A673 (cell line): ENCODE data around the gene KIF26A. TPM values are rescaled to one million over a fixed set of nuclear protein-coding genes. Genes with fewer than 3 reads are reported as not detected.

Experiments used
- BruUV-seq: library from RNA; stranded (reverse); fragments of 400-500 nt; replicated peaks from 2 replicates; lab custom pipeline; 2021; lab: Mats Ljungman, UMichigan
- CTCF ChIA-PET: fragments of 300-600 bp; sonication (Branson Sonifier 250); formaldehyde crosslinking; loops from one replicate; lab custom pipeline; 2022; ENCODE audit warnings: antibody characterized with exemption; lab: Charles Lee
- POLR2A ChIA-PET: fragments of 300-600 bp; sonication (Branson Sonifier 250); formaldehyde crosslinking; loops from one replicate; lab custom pipeline; 2022; ENCODE audit warnings: antibody characterized with exemption; ENCODE audit not compliant: low non-redundant PET; lab: Charles Lee
- DNase-seq: peaks from one replicate; pipeline ENCODE4 v3.0.0-alpha.2; 2015; ENCODE audit warnings: low spot score
- H3K27ac ChIP-seq: fragments of 200-600 bp; sonication (generic); 2 replicates; pipeline ENCODE4 v1.5.1; 2016; ENCODE audit warnings: mixed run types, low read depth, mild to moderate bottlenecking, mixed read lengths, antibody characterized with exemption, low read length; ENCODE audit not compliant: poor library complexity, severe bottlenecking
- H3K27me3 ChIP-seq: fragments of 200-600 bp; sonication (generic); replicated peaks from 2 replicates; pipeline ENCODE4 v1.6.1; 2017; ENCODE audit warnings: mixed run types, low read depth, mild to moderate bottlenecking, mixed read lengths, antibody characterized with exemption, low read length; ENCODE audit not compliant: insufficient read depth, poor library complexity
- H3K36me3 ChIP-seq: fragments of 200-600 bp; sonication (generic); 2 replicates; pipeline ENCODE4 v1.6.1; 2016; ENCODE audit warnings: mixed run types, mild to moderate bottlenecking, mixed read lengths, antibody characterized with exemption, low read length; ENCODE audit not compliant: insufficient read depth, poor library complexity, severe bottlenecking
- H3K4me1 ChIP-seq: fragments of 200-600 bp; sonication (generic); 2 replicates; pipeline ENCODE4 v1.6.1; 2017; ENCODE audit warnings: mixed run types, mild to moderate bottlenecking, mixed read lengths, antibody characterized with exemption, low read length; ENCODE audit not compliant: insufficient read depth, poor library complexity, severe bottlenecking
- H3K4me3 ChIP-seq: fragments of 200-600 bp; sonication (generic); 2 replicates; pipeline ENCODE4 v1.5.1; 2016; ENCODE audit warnings: low read depth, mixed run types, mild to moderate bottlenecking, mixed read lengths, low read length; ENCODE audit not compliant: poor library complexity, severe bottlenecking
- H3K9me3 ChIP-seq: fragments of 200-600 bp; sonication (generic); 2 replicates; pipeline ENCODE4 v1.6.1; 2016; ENCODE audit warnings: mixed run types, low read depth, mild to moderate bottlenecking, mixed read lengths, antibody characterized with exemption, low read length; ENCODE audit not compliant: poor library complexity, severe bottlenecking
- EZH2 ChIP-seq: fragments of 200-600 bp; sonication (generic); IDR thresholded peaks from 2 replicates; pipeline ENCODE4 v1.6.1; 2017; ENCODE audit warnings: borderline replicate concordance, low read depth, mild to moderate bottlenecking, mixed read lengths, antibody characterized with exemption, low read length; ENCODE audit not compliant: poor library complexity, severe bottlenecking
- intact Hi-C: fragments of 100-400 bp; cut with micrococcal nuclease; formaldehyde crosslinking; loops from one replicate; pipeline ENCODE4 v1.10.0; 2022; ENCODE audit not compliant: unreplicated experiment
- total RNA-seq: library from RNA; stranded (reverse); gene quantifications from 2 replicates; pipeline ENCODE4 v1.2.3, GENCODE V29; 2021
- TF ChIP-seq, protein P1 (sequence below): fragments of 300-800, 200-600 bp; sonication (generic); conservative IDR thresholded peaks from 2 replicates; pipeline ENCODE4 v1.5.1; 2017; ENCODE audit warnings: low read depth, mild to moderate bottlenecking, antibody characterized with exemption, low read length, moderate library complexity, mixed read lengths

KIF26A gene
- total RNA-seq, 1 experiment from 2014 or later: 11.5 TPM

DNA sequence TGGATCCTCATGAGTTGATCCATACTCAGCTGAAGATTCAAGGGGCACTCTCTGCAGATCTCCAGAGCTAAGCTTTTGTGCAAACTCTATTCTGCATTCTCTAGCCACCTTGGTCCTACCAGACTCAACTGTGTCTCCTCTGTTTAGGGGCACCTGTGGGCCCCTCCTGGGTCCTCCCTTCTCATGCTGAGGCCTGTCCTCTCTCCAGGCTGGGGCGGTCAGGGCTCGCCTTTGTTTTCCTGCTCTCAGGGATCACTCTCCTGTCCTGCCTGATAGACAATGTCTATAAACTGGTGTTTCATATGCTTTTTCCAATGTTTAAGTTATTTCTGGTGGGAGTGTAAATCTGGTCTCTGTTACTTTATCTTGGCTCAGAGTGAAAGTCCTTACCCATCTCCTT is 11.6 kb upstream of the KIF26A start:
- TF ChIP-seq, protein P1, sequence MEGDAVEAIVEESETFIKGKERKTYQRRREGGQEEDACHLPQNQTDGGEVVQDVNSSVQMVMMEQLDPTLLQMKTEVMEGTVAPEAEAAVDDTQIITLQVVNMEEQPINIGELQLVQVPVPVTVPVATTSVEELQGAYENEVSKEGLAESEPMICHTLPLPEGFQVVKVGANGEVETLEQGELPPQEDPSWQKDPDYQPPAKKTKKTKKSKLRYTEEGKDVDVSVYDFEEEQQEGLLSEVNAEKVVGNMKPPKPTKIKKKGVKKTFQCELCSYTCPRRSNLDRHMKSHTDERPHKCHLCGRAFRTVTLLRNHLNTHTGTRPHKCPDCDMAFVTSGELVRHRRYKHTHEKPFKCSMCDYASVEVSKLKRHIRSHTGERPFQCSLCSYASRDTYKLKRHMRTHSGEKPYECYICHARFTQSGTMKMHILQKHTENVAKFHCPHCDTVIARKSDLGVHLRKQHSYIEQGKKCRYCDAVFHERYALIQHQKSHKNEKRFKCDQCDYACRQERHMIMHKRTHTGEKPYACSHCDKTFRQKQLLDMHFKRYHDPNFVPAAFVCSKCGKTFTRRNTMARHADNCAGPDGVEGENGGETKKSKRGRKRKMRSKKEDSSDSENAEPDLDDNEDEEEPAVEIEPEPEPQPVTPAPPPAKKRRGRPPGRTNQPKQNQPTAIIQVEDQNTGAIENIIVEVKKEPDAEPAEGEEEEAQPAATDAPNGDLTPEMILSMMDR: no peak
- no peak for TF ChIP-seq EZH2
- POLR2A ChIA-PET: no interaction called here
- H3K9me3 ChIP-seq: peaks cover 32% of the 10 kb centered on the region
- no peaks in the 10 kb centered on the region for H3K36me3 ChIP-seq
- CTCF ChIA-PET: no interaction called here
- H3K4me1 ChIP-seq: no peaks in the 10 kb centered on the region
- H3K4me3 ChIP-seq: no peak overlapping the region
- intact Hi-C loops: no loop called here
- BruUV-seq: no TSS peak
- no peak overlapping the region for H3K27ac ChIP-seq
- DNase-seq: no peak
- peaks cover 20% of the 10 kb centered on the region for H3K27me3 ChIP-seq

DNA sequence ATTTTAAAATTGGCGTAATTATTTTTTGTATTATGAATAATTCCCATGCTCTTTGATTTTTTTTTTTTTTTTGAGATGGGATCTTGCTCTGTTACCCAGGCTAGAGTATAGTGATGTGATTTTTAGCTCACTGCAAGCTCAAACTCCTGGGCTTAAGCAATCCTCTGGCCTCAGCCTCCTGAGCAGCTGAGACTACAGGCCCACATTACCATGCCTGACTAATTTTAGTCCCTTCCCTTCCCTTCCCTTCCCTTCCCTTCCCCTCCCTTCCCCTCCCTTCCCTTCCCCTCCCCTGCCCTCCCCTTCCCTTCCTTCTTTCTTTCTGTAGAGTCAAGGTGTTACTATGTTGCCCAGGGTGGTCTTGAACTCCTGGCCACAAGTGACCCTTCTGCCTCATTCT is 9.4 kb upstream of the KIF26A start:
- ChIA-PET POLR2A (interaction anchor here (0.5 kb wide), 1 partner anchor 313 kb away, joined by 3 read pairs; no protein-coding TSS in a partner anchor), CTCF (interaction anchor here (0.7 kb wide), 1 partner anchor 44 kb away, joined by 8 read pairs; no protein-coding TSS in a partner anchor)
- TF ChIP-seq, protein P1: no peak
- TF ChIP-seq EZH2: no peak
- Histone ChIP-seq H3K4me3 (no peak overlapping the region), H3K9me3 (peaks cover 26% of the 10 kb centered on the region), H3K27me3 (peaks cover 9% of the 10 kb centered on the region), H3K36me3 (no peaks in the 10 kb centered on the region), H3K4me1 (peaks cover under 1% of the 10 kb centered on the region), H3K27ac (no peak overlapping the region)
- intact Hi-C loops: no loop called here
- BruUV-seq: no TSS peak
- no peak for DNase-seq

DNA sequence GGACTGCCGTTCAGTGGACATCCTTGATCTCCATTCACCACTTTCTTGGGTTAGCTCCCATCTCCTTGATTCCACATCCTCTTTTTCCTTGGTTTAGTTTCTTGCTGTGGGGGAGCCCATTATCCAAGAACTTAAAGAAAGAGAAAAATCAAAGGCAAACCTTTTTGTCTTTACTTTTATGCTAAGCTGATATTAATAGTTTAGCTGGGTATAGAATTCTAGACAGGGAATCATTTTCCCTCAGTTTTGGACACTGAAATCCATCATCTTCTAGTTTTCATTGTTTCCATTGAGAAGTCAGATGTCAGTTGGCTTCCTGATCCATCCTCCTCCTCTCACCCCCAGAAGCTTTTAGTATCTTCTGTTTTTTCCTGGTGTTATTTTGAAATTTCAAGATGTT is 8.8 kb upstream of the KIF26A start:
- intact Hi-C loops: no loop called here

More for the DNA sequence above, 8.8 kb upstream of the KIF26A start:
- Histone ChIP-seq H3K27ac (no peak overlapping the region), H3K36me3 (no peaks in the 10 kb centered on the region), H3K4me3 (no peak overlapping the region), H3K4me1 (peaks cover 6% of the 10 kb centered on the region), H3K27me3 (peaks cover 12% of the 10 kb centered on the region), H3K9me3 (peaks cover 22% of the 10 kb centered on the region)
- DNase-seq: no peak
- ChIA-PET CTCF (no interaction called here), POLR2A (no interaction called here)
- TF ChIP-seq, protein P1: no peak
- no peak for TF ChIP-seq EZH2
- no TSS peak for BruUV-seq
